Ovary (tissue), 9 donors: ENCODE measurements around the gene STK16. TPM values are rescaled to one million over a fixed set of nuclear protein-coding genes. Genes with fewer than 3 reads are reported as not detected.
A peak's percentile ranks its signal among the peaks of the same experiment; 100 is the strongest.

Experiments
- DNase-seq, 5 donors: peaks; one replicate each; pipeline ENCODE4 v3.0.0-alpha.2; 2019 to 2020
- H3K27ac ChIP-seq, 2 donors: fragments of 200-600 bp; one replicate each; pipeline versions ENCODE4 v1.5.1 to v1.8.0; 2019 to 2022
- H3K27me3 ChIP-seq: fragments of 200-600 bp; one replicate; pipeline ENCODE4 v1.8.0; 2022
- H3K36me3 ChIP-seq: fragments of 200-600 bp; sonication (generic); one replicate; pipeline ENCODE4 v1.5.1; 2019
- H3K4me1 ChIP-seq: one replicate; pipeline ENCODE4 v1.8.1; 2013; ENCODE audit warnings: mild to moderate bottlenecking, moderate library complexity; ENCODE audit not compliant: insufficient read depth
- H3K4me3 ChIP-seq: fragments of 200-600 bp; sonication (generic); one replicate; pipeline ENCODE4 v1.5.1; 2017
- H3K9me3 ChIP-seq, 2 donors: fragments of 200-600 bp in 1 of 2; sonication (generic) in 1 of 2; one replicate each; pipeline versions ENCODE4 v1.5.1 to v1.8.1; 2013 to 2019; ENCODE audit warnings: mild to moderate bottlenecking in 1 of 2, moderate library complexity in 1 of 2
- EP300 ChIP-seq: sonication (generic); formaldehyde crosslinking; IDR thresholded peaks from one replicate; pipeline ENCODE4 v1.6.1; 2017; ENCODE audit warnings: antibody characterized with exemption
- POLR2A ChIP-seq: fragments of 450-650 bp; IDR thresholded peaks from one replicate; pipeline ENCODE4 v1.6.1; 2017; ENCODE audit warnings: antibody characterized with exemption, mild to moderate bottlenecking, moderate library complexity
- WGBS, 3 donors: extraction: QIAGEN DNeasy Blood & Tissue Kit in 1 of 3; methylation state at CpG; one replicate each; pipeline versions ENCODE4 v1.1.5 to v1.1.7; 2013 to 2017; 5-methylcytosine and 5-hydroxymethylcytosine counted together
- intact Hi-C, 4 donors: fragments of 100-400 bp; cut with DNase I; formaldehyde crosslinking; loops; one replicate each; pipeline versions ENCODE4 v1.11.0 to v1.15.1; 2022 to 2023
- polyA plus RNA-seq, 2 donors: library from polyadenylated mRNA; stranded (reverse); fragments of 200-250 nt in 1 of 2; fragments of 350-450 nt in 1 of 2; fragmentation: Illumina TruSeq in 1 of 2; extraction: RNeasy Lipid Tissue Mini Kit (QIAGEN cat#74804) in 1 of 2; gene quantifications; one replicate each; pipeline ENCODE4 v1.2.3, GENCODE V29; 2013 to 2014
- total RNA-seq, 7 donors: library from RNA; depleted of rRNA in 2 of 7; stranded (reverse); fragments of >200 nt in 2 of 7; fragmentation: NEBNext Ultra II Directional in 3 of 7; extraction: Animal tissue kit (Norgen Biotek cat#: 25700) in 3 of 7; gene quantifications; one replicate each; pipeline versions ENCODE4 v1.1.0 to v1.2.4, GENCODE V29; 2016 to 2023
- TF ChIP-seq, protein P1 (sequence below), 3 donors: fragments of 450-650 bp in 2 of 3; fragments of 200-600 bp in 1 of 3; IDR thresholded peaks; one replicate each; pipeline versions ENCODE4 v1.5.1 to v1.8.0; 2016 to 2022; ENCODE audit warnings: antibody characterized with exemption in 3 of 3, mild to moderate bottlenecking in 1 of 3
- donor health status: DM: no; HTN: no; CAD: no; lungs with moderate emphysema.
- donor health status: DM: no; HTN: no; CAD: no.
- donor health status: Bipolar disorder and iron deficiency.
- donor health status: DM: yes; HTN: yes; CAD: no.
- donor health status: DM: no; HTN: no; CAD: no.
- donor health status: DM: yes; HTN: yes; CAD: no.

STK16 gene
- total and polyA plus RNA-seq, 9 donors: 12.4 to 29.4 (median 18.8) TPM

DNA sequence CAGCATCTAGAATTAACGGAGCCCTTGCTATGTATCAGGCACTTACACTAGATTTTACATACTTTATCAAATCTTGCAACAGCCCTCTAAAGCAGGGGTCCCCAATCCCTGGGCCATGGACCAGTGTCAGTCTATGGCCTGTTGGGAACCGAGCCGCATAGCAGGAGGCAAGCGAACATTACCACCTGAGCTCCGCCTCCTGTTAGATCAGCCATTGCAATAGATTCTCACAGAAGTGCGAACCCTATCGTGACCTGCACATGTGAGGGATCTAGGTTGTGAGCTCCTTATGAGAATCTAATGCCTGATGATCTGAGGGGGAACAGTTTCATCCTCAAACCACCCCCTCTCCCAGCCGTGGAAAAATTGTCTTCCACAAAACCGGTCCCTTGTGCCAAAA, 47.3 kb downstream of the STK16 start:
- no peak for DNase-seq
- Histone ChIP-seq H3K36me3 (no peaks in the 10 kb centered on the region), H3K4me3 (no peak overlapping the region), H3K9me3 (no peaks in the 10 kb centered on the region), H3K4me1 (peaks cover 8% of the 10 kb centered on the region), H3K27ac (no peak overlapping the region), H3K27me3 (no peaks in the 10 kb centered on the region)
- TF ChIP-seq POLR2A (no peak), EP300 (no peak)
- TF ChIP-seq, protein P1, sequence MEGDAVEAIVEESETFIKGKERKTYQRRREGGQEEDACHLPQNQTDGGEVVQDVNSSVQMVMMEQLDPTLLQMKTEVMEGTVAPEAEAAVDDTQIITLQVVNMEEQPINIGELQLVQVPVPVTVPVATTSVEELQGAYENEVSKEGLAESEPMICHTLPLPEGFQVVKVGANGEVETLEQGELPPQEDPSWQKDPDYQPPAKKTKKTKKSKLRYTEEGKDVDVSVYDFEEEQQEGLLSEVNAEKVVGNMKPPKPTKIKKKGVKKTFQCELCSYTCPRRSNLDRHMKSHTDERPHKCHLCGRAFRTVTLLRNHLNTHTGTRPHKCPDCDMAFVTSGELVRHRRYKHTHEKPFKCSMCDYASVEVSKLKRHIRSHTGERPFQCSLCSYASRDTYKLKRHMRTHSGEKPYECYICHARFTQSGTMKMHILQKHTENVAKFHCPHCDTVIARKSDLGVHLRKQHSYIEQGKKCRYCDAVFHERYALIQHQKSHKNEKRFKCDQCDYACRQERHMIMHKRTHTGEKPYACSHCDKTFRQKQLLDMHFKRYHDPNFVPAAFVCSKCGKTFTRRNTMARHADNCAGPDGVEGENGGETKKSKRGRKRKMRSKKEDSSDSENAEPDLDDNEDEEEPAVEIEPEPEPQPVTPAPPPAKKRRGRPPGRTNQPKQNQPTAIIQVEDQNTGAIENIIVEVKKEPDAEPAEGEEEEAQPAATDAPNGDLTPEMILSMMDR (IDR thresholded peaks at IDR 0.05): no peak
- 86 to 92% (median 90%) methylated on average over 9 of the region's 9 CpGs for whole genome bisulfite sequencing, 3 donors
- intact Hi-C loops: loop anchor here in 3 of 4 donors (5.0 to 10.0 kb wide), 3 partner anchors 48 to 125 kb away; partner anchors contain the start of genes CNPPD1 (in 2 of the 3), RETREG2 (in 2 of the 3), GLB1L (in 1 of the 3) and STK16 (in 1 of the 3)

- Histone ChIP-seq H3K27me3 (no peaks in the 10 kb centered on the region), H3K27ac (peak overlapping the region; percentile 83 to 97), H3K36me3 (no peaks in the 10 kb centered on the region), H3K4me1 (peaks cover 10% of the 10 kb centered on the region), H3K4me3 (no peak overlapping the region), H3K9me3 (no peaks in the 10 kb centered on the region)
- intact Hi-C loops: loop anchor here (2.0 to 10.0 kb wide), 5 partner anchors 15 to 133 kb away; partner anchors contain the start of genes CNPPD1 (in 2 of the 4), DNAJB2 (in 2 of the 4), RETREG2 (in 2 of the 4) and GLB1L (in 1 of the 4)
- WGBS, 3 donors: 76 to 84% (median 82%) methylated on average over 5 of the region's 5 CpGs
- no peak for TF ChIP-seq POLR2A
- TF ChIP-seq, protein P1 (IDR thresholded peaks at IDR 0.05): no peak
- TF ChIP-seq EP300: no peak
- peak in 2 of 5 donors; percentile 35 for DNase-seq
Observed at GRCh38 chr2:219293736-219294231, 48.5 kb downstream of the STK16 start.

DNA sequence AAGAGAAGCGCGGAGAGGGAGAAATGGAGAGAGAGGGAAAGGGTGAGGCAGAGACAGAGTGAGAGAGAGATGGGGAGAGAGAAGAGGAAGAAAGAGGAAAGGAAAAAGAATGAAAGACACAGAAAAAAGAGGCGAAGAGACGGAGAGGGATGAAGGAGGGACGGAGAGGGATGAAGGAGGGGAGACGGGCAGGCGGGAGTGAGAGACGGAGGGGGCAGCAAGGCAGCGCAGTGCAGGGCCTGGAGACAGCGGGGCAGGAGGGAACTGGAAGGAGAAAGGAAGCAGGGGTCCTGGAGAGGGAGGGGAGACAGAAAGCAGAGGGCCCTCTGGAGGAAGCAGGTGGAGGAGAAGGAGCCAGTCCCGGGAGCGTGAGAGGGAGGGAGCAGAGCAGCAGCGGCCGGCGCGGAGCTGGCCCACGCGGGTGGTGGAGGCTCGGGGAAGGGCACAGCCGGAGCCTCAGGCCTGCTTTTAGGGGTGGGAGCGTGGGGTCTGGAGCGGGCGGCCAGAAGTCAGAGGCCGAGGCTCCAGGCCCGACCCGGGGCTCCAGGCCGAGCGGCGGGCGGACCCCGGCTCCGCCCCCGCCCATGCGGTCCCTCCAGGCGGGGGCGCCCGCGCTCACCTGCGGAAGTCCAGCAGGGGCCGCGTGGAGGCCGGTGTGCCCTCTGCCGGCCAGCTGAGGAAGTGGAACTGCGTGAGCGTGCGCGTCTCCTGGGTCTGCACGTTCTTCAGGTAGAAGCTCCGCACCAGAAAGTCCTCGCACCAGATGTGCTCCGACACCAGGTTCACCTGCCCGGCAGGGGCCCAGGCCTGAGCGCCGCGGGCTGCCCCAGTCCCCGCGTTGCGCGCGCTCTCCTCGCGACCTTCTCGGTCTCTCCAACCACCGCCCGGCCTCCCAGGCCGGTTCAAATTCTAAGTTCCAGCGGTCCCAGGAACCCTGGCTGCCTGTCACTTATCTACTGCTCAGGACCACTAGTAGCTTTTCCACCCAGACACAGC, 49.4 kb downstream of the STK16 start:
- H3K9me3 ChIP-seq: no peaks in the 10 kb centered on the region
- DNase-seq: peak; percentile 84 to 93 (median 91)
- no peaks in the 10 kb centered on the region for H3K36me3 ChIP-seq
- intact Hi-C loops: loop anchor here (2.0 to 10.0 kb wide), 7 partner anchors 16 to 237 kb away; partner anchors contain the start of genes NHEJ1 (in 3 of the 4), CNPPD1 (in 2 of the 4), DNAJB2 (in 2 of the 4) and RETREG2 (in 2 of the 4)
- WGBS, 3 donors: 4 to 5% (median 4%) methylated on average over 55 to 67 of the region's 67 CpGs
- peaks cover 9% of the 10 kb centered on the region for H3K4me1 ChIP-seq
- TF ChIP-seq POLR2A: peak; percentile 61
- TF ChIP-seq, protein P1 (IDR thresholded peaks at IDR 0.05): peak; percentile 97 to 100 (median 99)
- TF ChIP-seq EP300: no peak
- H3K4me3 ChIP-seq: peak overlapping the region; percentile 58
- H3K27me3 ChIP-seq: no peaks in the 10 kb centered on the region
- peak overlapping the region; percentile 83 to 97 for H3K27ac ChIP-seq

DNA sequence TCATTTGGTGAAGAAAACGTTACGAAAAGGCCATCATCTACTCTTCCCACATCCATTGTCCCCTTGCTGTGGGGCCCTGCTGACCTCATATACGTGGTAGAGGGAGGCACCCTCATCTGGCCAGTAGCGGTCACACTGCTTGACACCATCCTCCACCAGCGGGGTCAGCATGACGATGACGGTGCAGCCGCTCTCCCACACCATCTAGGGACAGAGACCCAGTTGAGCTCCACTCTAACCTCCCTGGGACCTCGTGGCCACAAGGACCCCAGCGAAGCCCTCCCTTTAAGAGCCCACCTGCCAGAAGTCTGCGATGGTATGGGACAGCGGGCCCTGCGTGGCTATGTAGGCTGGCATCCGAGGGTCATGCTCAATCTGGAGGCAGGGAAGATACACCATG, 50.9 kb downstream of the STK16 start:
- DNase-seq: no peak
- Histone ChIP-seq H3K27me3 (no peaks in the 10 kb centered on the region), H3K4me1 (peaks cover 3% of the 10 kb centered on the region), H3K27ac (no peak overlapping the region), H3K36me3 (no peaks in the 10 kb centered on the region), H3K4me3 (no peak overlapping the region), H3K9me3 (no peaks in the 10 kb centered on the region)
- intact Hi-C loops: loop anchor here in 3 of 4 donors (5.0 to 10.0 kb wide), 3 partner anchors 51 to 239 kb away; partner anchors contain the start of genes NHEJ1 (in 2 of the 3), GLB1L (in 1 of the 3) and STK16 (in 1 of the 3)
- WGBS, 3 donors: 76 to 83% (median 80%) methylated on average over 14 of the region's 14 CpGs
- TF ChIP-seq, protein P1 (IDR thresholded peaks at IDR 0.05): no peak
- no peak for TF ChIP-seq EP300
